GM18505 (cell line): ENCODE results near the gene UNC45B.
"Not testable (repeated sequence)": the region's sequence is repeated elsewhere in the genome, so short reads cannot be mapped to it uniquely, and the experiment has no call there.

Source experiments
- ATAC-seq: cut with Tn5 transposase; IDR thresholded peaks from one replicate; pipeline ENCODE4 v1.9.1; 2021; ENCODE audit not compliant: unreplicated experiment
- POLR2A ChIP-seq: IDR thresholded peaks from 4 replicates; pipeline ENCODE4 v1.6.1; 2011; ENCODE audit warnings: borderline replicate concordance; ENCODE audit not compliant: insufficient read depth, insufficient read length; ENCODE audit errors: extremely low read depth

UNC45B gene

GRCh38 chr17:35174835-35175334, 27.3 kb downstream of the UNC45B start:
- no peak for ATAC-seq
- TF ChIP-seq POLR2A, result no peak

GRCh38 chr17:35175638-35176415, 28.2 kb downstream of the UNC45B start:
- ATAC-seq, result no peak
- TF ChIP-seq POLR2A, result no peak

GRCh38 chr17:35176897-35177296, 29.3 kb downstream of the UNC45B start:
- no peak for TF ChIP-seq POLR2A

GRCh38 chr17:35179379-35179778, 31.8 kb downstream of the UNC45B start:
- ATAC-seq, result not testable (repeated sequence)

More at GRCh38 chr17:35176897-35177296, 29.3 kb downstream of the UNC45B start:
- ATAC-seq, result no peak

GRCh38 chr17:35183332-35183731, 35.7 kb downstream of the UNC45B start:
- no peak for ATAC-seq
- no peak for TF ChIP-seq POLR2A

- ATAC-seq, result no peak
- TF ChIP-seq POLR2A, result no peak
Measured at GRCh38 chr17:35184274-35184673, 36.7 kb downstream of the UNC45B start.

GRCh38 chr17:35185849-35186248, 38.2 kb downstream of the UNC45B start:
- no peak for TF ChIP-seq POLR2A

GRCh38 chr17:35187481-35187880, 39.9 kb downstream of the UNC45B start:
- no peak for TF ChIP-seq POLR2A
- no peak for ATAC-seq

More at GRCh38 chr17:35185849-35186248, 38.2 kb downstream of the UNC45B start:
- no peak for ATAC-seq

- no peak for TF ChIP-seq POLR2A
- ATAC-seq, result no peak
Measured at GRCh38 chr17:35188111-35188510, 40.5 kb downstream of the UNC45B start.

GRCh38 chr17:35189291-35189690, 41.7 kb downstream of the UNC45B start:
- ATAC-seq, result no peak
- no peak for TF ChIP-seq POLR2A

GRCh38 chr17:35191001-35191695, 43.5 kb downstream of the UNC45B start:
- no peak for ATAC-seq
- TF ChIP-seq POLR2A, result no peak

GRCh38 chr17:35192708-35193107, 45.1 kb downstream of the UNC45B start:
- no peak for ATAC-seq
- no peak for TF ChIP-seq POLR2A

- not testable (repeated sequence) for ATAC-seq
Measured at GRCh38 chr17:35194001-35194400, 46.4 kb downstream of the UNC45B start, which contains the start of gene SLC35G3. Gene SLC35G3 (minus strand): TSS chr17:35194393. CDS start chr17:35194307, 86 bp downstream.

GRCh38 chr17:35195062-35195461, 47.4 kb downstream of the UNC45B start:
- not testable (repeated sequence) for ATAC-seq

GRCh38 chr17:35202582-35202981, 55.0 kb downstream of the UNC45B start:
- ATAC-seq, result not testable (repeated sequence)
